Activated B cell treated with CpG ODN at 0.5 μM for 24 hours (primary cell): ENCODE measurements around the gene UBL4B. TPM values are rescaled to one million over a fixed set of nuclear protein-coding genes. Genes with fewer than 3 reads are reported as not detected.

Source experiments
- ATAC-seq: fragments of 200-7000 bp; cut with Tn5 transposase; one replicate; pipeline ENCODE4 v1.10.0; 2021; ENCODE audit warnings: low read depth, mild to moderate bottlenecking, moderate library complexity
- CTCF ChIA-PET: fragments of 350-600 bp; sonication (Branson Sonifier 250); formaldehyde crosslinking; loops from one replicate; lab custom pipeline; 2021; ENCODE audit warnings: antibody characterized with exemption; lab: Charles Lee
- POLR2A ChIA-PET: fragments of 350-600 bp; sonication (Branson Sonifier 250); formaldehyde crosslinking; loops from one replicate; lab custom pipeline; 2021; ENCODE audit warnings: antibody characterized with exemption; lab: Charles Lee
- DNase-seq: peaks from one replicate; pipeline ENCODE4 v3.0.0; 2022
- H3K27ac Mint-ChIP-seq: one replicate; pipeline ENCODE4 v1.8.0; 2020; ENCODE audit warnings: mixed read lengths
- H3K27me3 Mint-ChIP-seq: one replicate; pipeline ENCODE4 v1.8.0; 2021; ENCODE audit warnings: mixed read lengths
- H3K36me3 Mint-ChIP-seq: one replicate; pipeline ENCODE4 v1.8.0; 2021; ENCODE audit warnings: low read depth, mixed read lengths
- H3K4me1 Mint-ChIP-seq: one replicate; pipeline ENCODE4 v1.8.0; 2021; ENCODE audit warnings: mixed read lengths
- H3K4me3 Mint-ChIP-seq: one replicate; pipeline ENCODE4 v1.8.0; 2020; ENCODE audit warnings: mild to moderate bottlenecking, mixed read lengths
- H3K9me3 Mint-ChIP-seq: one replicate; pipeline ENCODE4 v1.8.0; 2020; ENCODE audit warnings: mixed read lengths
- CTCF ChIP-seq: fragments of 200-600 bp; IDR thresholded peaks from one replicate; pipeline ENCODE4 v1.8.0; 2022; ENCODE audit warnings: antibody characterized with exemption, mild to moderate bottlenecking
- intact Hi-C: fragments of 100-400 bp; cut with micrococcal nuclease; formaldehyde crosslinking; loops from one replicate; pipeline ENCODE4 v1.15.1; 2024
- total RNA-seq: library from RNA; stranded (reverse); gene quantifications from 2 replicates; pipeline ENCODE4 v1.2.3, GENCODE V29; 2022

UBL4B gene
- total RNA-seq, 1 donor from 2014 or later, result not detected

GRCh38 chr1:110067479-110067892 is 44.8 kb upstream of the UBL4B start:
- peaks cover 41% of the 10 kb centered on the region for H3K27me3 Mint-ChIP-seq
- H3K36me3 Mint-ChIP-seq, result no peaks in the 10 kb centered on the region
- ATAC-seq (no peak), DNase-seq (no peak)
- H3K27ac Mint-ChIP-seq, result no peak overlapping the region
- peak overlapping the region; percentile 64 for H3K4me3 Mint-ChIP-seq
- TF ChIP-seq CTCF, result no peak
- ChIA-PET CTCF (interaction anchor here (1.2 kb wide), 1 partner anchor 38 kb away, joined by 3 read pairs; no protein-coding TSS in a partner anchor), POLR2A (no interaction called here)
- H3K9me3 Mint-ChIP-seq, result no peaks in the 10 kb centered on the region
- intact Hi-C loops, result loop anchor here (5.0 kb wide), 1 partner anchor 35 kb away; no protein-coding TSS in a partner anchor
- H3K4me1 Mint-ChIP-seq, result peaks cover 23% of the 10 kb centered on the region

GRCh38 chr1:110067893-110068645 is 44.2 kb upstream of the UBL4B start:
- intact Hi-C loops, result loop anchor here (5.0 kb wide), 1 partner anchor 34 kb away; no protein-coding TSS in a partner anchor
- H3K4me3 Mint-ChIP-seq, result peak overlapping the region; percentile 76
- H3K36me3 Mint-ChIP-seq, result no peaks in the 10 kb centered on the region
- CTCF ChIA-PET, result interaction anchor here (1.2 kb wide), 1 partner anchor 38 kb away, joined by 3 read pairs; no protein-coding TSS in a partner anchor
- ATAC-seq, result peak; percentile 36
- POLR2A ChIA-PET, result interaction anchor here (1.2 to 2.0 kb wide), 2 partner anchors 20 to 34 kb away, joined by 3 to 8 read pairs; partner anchors contain the start of gene STRIP1
- no peak for DNase-seq
- H3K9me3 Mint-ChIP-seq, result no peaks in the 10 kb centered on the region
- TF ChIP-seq CTCF, result no peak
- H3K27me3 Mint-ChIP-seq, result peaks cover 41% of the 10 kb centered on the region
- H3K27ac Mint-ChIP-seq, result no peak overlapping the region
- H3K4me1 Mint-ChIP-seq, result peaks cover 23% of the 10 kb centered on the region

DNA sequence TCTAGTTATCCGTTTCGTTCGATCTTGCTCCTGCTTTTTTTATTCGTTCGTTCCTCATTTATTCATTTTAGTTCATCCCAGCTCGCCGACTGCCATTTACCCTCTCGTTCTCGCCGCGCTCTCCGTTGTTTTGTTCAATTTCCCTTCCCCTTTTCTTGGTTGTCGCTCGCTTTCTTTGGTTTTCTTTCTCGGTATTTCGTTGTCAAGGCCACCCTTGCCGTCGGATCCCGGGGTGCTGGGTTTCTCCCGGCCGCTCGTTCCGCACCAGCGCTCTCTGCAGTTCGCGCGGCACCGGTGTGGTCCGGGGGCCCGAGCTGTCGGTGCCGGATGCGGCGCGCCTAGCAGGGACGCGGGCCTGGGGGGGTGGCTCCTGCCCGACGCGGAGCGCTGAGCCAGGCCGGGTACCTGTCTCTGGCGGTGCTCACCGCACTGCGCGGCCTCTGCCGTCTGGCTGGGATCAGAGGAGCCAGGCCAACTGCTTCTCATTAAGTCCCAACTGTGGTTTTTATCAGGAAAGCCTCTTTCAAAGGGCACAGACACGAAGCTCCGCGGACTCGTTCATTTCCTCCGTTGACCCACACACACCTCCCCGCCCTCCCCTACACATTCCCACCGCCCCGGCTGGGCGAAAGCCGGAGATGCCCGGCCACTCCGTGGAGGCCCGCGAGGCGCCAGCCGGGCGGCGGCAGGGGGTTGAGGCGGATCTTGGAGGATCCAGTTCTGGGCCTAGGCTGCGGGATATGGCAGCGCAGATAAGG is 43.4 kb upstream of the UBL4B start:
- no peaks in the 10 kb centered on the region for H3K9me3 Mint-ChIP-seq
- ChIA-PET POLR2A (interaction anchor here (1.2 to 2.0 kb wide), 2 partner anchors 19 to 34 kb away, joined by 3 to 8 read pairs; partner anchors contain the start of gene STRIP1), CTCF (interaction anchor here (0.6 kb wide), 1 partner anchor 36 kb away, joined by 3 read pairs; no protein-coding TSS in a partner anchor)
- no peak for TF ChIP-seq CTCF
- H3K4me3 Mint-ChIP-seq, result peak overlapping the region; percentile 76
- no peak overlapping the region for H3K27ac Mint-ChIP-seq
- H3K27me3 Mint-ChIP-seq, result peaks cover 43% of the 10 kb centered on the region
- intact Hi-C loops, result loop anchor here (1.0 to 5.0 kb wide), 2 partner anchors 15 to 33 kb away; no protein-coding TSS in a partner anchor
- peaks cover 23% of the 10 kb centered on the region for H3K4me1 Mint-ChIP-seq
- ATAC-seq, result peak; percentile 29
- peak; percentile 40 for DNase-seq
- H3K36me3 Mint-ChIP-seq, result no peaks in the 10 kb centered on the region

- CTCF ChIA-PET, result interaction anchor here (0.6 kb wide), 1 partner anchor 35 kb away, joined by 3 read pairs; no protein-coding TSS in a partner anchor
- peaks cover 46% of the 10 kb centered on the region for H3K27me3 Mint-ChIP-seq
- no peaks in the 10 kb centered on the region for H3K36me3 Mint-ChIP-seq
- peaks cover 23% of the 10 kb centered on the region for H3K4me1 Mint-ChIP-seq
- peak overlapping the region; percentile 73 for H3K4me3 Mint-ChIP-seq
- TF ChIP-seq CTCF, result no peak
- ATAC-seq (peak; percentile 38), DNase-seq (peak; percentile 33)
- no peak overlapping the region for H3K27ac Mint-ChIP-seq
- no peaks in the 10 kb centered on the region for H3K9me3 Mint-ChIP-seq
- intact Hi-C loops, result loop anchor here (1.0 to 5.0 kb wide), 2 partner anchors 15 to 33 kb away; no protein-coding TSS in a partner anchor
- POLR2A ChIA-PET, result interaction anchor here (1.2 to 2.0 kb wide), 2 partner anchors 18 to 35 kb away, joined by 3 to 8 read pairs; partner anchors contain the start of gene STRIP1
Observed at GRCh38 chr1:110069404-110070281, 42.6 kb upstream of the UBL4B start.
